T47D (cell line): ENCODE measurements around the gene MARCHF3.
A peak's percentile ranks its signal among the peaks of the same experiment; 100 is the strongest.

ENCODE experiments used
- DNase-seq, 2 experiments: peaks; one replicate each; pipeline versions ENCODE4 v3.0.0 to v3.0.0-alpha.2; 2011 to 2012; ENCODE audit warnings: low read depth in 1 of 2, low spot score in 1 of 2
- JUND ChIP-seq: IDR thresholded peaks from 2 replicates; pipeline ENCODE4 v1.6.1; 2012; ENCODE audit warnings: low read depth
- in situ Hi-C: cut with HindIII; loops from 2 replicates; pipeline ENCODE4 v1.10.0; 2016; ENCODE audit warnings: low sequenced_read_pairs, low pct_unique_long_range_greater_than_20kb

The MARCHF3 gene

GRCh38 chr5:126888175-126888574, 142.2 kb downstream of the MARCHF3 start:
- DNase-seq = no peak
- in situ Hi-C loops = no loop called here

GRCh38 chr5:126884269-126884819, 146.0 kb downstream of the MARCHF3 start:
- in situ Hi-C loops = no loop called here
- no peak for DNase-seq
- TF ChIP-seq JUND = no peak

More at GRCh38 chr5:126888175-126888574, 142.2 kb downstream of the MARCHF3 start:
- TF ChIP-seq JUND = no peak

GRCh38 chr5:126883564-126884245, 146.7 kb downstream of the MARCHF3 start:
- TF ChIP-seq JUND = no peak
- DNase-seq = no peak
- in situ Hi-C loops = no loop called here

GRCh38 chr5:126881821-126882600, 148.3 kb downstream of the MARCHF3 start:
- in situ Hi-C loops = no loop called here
- DNase-seq = no peak
- no peak for TF ChIP-seq JUND

GRCh38 chr5:126878634-126879033, 151.7 kb downstream of the MARCHF3 start:
- no peak for DNase-seq
- no peak for TF ChIP-seq JUND
- in situ Hi-C loops = no loop called here

GRCh38 chr5:126878085-126878484, 152.3 kb downstream of the MARCHF3 start:
- in situ Hi-C loops = no loop called here
- no peak for DNase-seq
- TF ChIP-seq JUND = no peak

- in situ Hi-C loops = no loop called here
- no peak for TF ChIP-seq JUND
- no peak for DNase-seq
Observed at GRCh38 chr5:126877602-126878001, 152.8 kb downstream of the MARCHF3 start.

GRCh38 chr5:126875303-126875785, 155.0 kb downstream of the MARCHF3 start:
- in situ Hi-C loops = no loop called here
- TF ChIP-seq JUND = no peak
- DNase-seq = peak in 1 of 2 experiments; percentile 62

- DNase-seq = no peak
- TF ChIP-seq JUND = no peak
- in situ Hi-C loops = no loop called here
Observed at GRCh38 chr5:126872561-126873354, 157.6 kb downstream of the MARCHF3 start.

GRCh38 chr5:126871441-126871840, 158.9 kb downstream of the MARCHF3 start:
- in situ Hi-C loops = no loop called here
- no peak for DNase-seq
- no peak for TF ChIP-seq JUND

GRCh38 chr5:126869005-126869451, 161.3 kb downstream of the MARCHF3 start:
- in situ Hi-C loops = no loop called here
- TF ChIP-seq JUND = no peak
- DNase-seq = no peak

- DNase-seq = no peak
- no peak for TF ChIP-seq JUND
- in situ Hi-C loops = no loop called here
Observed at GRCh38 chr5:126868338-126869004, 161.9 kb downstream of the MARCHF3 start.
